GM10266 (cell line): ENCODE results near the gene ABHD8.
A peak's percentile ranks its signal among the peaks of the same experiment; 100 is the strongest.

Experiments
- DNase-seq: peaks from one replicate; pipeline ENCODE4 v3.0.0; 2012; ENCODE audit errors: extremely low spot score
- TF ChIP-seq, protein P1 (sequence below): IDR thresholded peaks from 2 replicates; pipeline ENCODE4 v1.5.1; 2012; ENCODE audit warnings: mild to moderate bottlenecking, low read depth; ENCODE audit not compliant: control insufficient read depth, insufficient read depth; ENCODE audit errors: missing control alignments

Gene ABHD8

DNA sequence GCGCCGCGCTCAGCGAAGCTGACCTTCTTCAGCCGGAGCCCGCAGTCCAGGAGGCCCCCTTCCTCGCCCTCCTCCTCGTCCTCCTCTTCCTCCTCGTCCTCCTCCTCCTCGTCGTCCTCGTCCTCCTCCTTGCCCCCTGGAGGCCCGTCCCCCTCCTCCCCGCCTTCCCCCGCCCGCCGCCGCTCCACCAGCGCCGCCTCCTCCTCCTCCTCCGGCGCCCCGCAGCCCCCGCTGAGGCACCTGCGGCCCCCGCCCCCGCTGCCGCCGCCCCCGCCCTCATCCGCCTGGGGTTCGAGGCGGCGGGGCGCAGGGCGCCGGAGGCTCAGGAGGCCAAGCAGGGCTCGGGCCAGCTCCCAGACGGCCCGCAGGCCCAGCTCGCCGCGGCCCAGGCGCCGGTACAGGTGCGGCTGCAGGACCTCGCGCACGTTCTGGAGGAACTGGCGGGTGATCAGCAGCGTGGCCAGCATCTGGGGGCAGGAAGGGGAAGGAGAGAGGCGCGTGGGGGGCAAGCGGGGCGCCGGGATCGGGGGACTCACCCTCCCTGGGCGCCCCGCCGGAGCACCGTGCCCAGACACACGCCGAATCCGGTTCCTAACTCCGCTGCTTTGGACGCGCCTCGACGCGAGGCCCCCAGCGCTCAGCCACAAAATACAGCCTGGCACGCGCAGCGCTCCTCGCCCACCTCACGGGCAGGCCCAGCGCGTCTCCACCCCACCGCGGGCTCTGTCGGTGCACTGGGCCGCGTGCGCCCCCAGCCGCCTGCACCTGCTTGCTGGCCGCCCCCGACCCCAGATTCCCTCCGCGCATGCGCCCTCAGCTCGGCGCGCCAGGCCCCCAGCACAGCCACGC is 25.5 kb upstream of the ABHD8 start:
- DNase-seq = peak; percentile 67
- TF ChIP-seq, protein P1, sequence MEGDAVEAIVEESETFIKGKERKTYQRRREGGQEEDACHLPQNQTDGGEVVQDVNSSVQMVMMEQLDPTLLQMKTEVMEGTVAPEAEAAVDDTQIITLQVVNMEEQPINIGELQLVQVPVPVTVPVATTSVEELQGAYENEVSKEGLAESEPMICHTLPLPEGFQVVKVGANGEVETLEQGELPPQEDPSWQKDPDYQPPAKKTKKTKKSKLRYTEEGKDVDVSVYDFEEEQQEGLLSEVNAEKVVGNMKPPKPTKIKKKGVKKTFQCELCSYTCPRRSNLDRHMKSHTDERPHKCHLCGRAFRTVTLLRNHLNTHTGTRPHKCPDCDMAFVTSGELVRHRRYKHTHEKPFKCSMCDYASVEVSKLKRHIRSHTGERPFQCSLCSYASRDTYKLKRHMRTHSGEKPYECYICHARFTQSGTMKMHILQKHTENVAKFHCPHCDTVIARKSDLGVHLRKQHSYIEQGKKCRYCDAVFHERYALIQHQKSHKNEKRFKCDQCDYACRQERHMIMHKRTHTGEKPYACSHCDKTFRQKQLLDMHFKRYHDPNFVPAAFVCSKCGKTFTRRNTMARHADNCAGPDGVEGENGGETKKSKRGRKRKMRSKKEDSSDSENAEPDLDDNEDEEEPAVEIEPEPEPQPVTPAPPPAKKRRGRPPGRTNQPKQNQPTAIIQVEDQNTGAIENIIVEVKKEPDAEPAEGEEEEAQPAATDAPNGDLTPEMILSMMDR = no peak

DNA sequence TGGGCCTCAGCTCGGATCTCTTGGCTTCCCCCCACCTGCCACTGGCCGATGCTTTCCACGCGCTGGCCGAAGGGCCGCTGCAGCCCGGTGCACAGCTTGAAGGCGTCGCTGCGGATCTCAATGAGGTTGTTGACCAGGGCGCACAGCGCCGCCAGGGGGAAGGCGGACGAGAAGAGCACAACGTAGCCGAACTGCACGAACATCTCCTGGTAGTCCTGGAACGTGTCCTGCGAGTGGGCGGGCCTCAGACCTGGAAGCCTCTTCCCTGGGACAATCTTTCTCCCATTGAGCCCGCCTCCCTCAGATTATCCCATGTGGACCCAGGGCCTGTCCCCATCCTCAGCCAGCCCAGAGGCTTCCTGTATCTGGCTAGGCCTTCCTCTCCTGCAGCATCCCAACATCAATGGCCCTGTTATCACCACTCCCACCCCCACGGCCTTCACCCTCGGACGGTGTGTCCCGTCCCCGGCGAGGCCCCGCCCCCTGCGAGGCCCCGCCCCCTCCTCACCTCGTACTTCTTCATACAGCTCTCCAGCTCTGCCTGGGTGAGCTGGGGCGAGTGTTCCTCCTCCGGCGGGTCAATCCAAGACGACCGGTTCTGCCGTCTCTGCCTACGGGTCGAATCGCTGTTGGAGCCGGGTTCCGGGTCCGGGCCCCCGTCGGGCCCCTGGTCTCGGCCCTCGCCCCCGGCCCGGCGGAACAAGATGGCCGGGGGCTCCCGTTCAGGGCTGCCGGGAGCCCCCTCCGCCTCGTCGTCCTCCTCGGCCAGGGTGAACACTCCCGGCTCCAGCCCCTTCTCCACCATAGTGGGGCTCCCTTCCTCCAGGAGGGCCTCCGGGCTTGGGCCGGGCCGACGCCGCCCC is 24.7 kb upstream of the ABHD8 start:
- peak; percentile 87 for DNase-seq
- TF ChIP-seq, protein P1 = no peak

DNA sequence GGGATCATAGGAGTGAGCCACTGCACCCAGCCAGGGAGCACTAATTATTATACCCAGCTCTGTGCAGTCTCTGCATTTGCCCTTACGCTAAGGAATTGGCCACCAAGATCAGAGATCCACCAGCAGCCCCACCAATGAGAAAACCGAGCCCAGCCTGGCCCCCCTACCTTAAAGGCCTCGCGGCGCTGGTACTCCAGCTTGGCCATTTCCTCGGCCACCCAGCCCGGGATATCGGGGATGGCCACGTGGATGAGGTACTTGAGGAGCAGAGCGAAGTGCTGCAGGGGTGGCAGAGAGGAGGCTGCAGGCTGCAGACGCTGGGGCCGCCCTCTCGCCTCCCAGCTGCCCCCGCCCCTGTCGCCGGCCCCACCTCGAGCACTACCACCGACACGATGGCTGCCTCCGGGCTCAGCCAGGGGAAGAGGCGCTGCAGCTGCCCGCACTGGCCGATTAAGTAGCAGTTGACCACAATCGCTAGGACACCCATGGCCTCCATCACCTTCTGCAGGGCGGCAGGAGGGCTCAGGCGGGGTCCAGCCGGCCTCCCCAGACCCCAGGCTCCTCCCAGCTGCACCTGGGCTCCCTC is 23.9 kb upstream of the ABHD8 start:
- TF ChIP-seq, protein P1 = no peak
- no peak for DNase-seq

DNA sequence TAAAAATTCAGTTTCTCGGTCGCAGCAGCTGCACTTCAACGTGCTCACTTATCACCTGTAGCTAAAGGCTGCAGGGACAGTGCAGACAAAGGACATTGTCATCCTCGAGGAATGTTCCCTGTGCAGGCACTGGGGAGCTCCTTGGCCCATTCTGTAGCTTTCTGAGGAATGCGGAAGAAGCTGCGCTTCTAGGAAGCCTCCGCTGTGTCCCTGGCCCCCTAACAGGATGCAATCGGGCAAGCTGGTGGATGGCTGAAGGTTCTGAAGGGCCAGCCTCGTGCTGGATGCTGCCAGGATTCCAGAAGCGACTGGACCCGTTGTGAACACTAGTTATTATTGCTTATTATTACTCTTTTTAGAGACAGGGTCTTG is 23.4 kb upstream of the ABHD8 start:
- TF ChIP-seq, protein P1 = no peak
- no peak for DNase-seq

DNA sequence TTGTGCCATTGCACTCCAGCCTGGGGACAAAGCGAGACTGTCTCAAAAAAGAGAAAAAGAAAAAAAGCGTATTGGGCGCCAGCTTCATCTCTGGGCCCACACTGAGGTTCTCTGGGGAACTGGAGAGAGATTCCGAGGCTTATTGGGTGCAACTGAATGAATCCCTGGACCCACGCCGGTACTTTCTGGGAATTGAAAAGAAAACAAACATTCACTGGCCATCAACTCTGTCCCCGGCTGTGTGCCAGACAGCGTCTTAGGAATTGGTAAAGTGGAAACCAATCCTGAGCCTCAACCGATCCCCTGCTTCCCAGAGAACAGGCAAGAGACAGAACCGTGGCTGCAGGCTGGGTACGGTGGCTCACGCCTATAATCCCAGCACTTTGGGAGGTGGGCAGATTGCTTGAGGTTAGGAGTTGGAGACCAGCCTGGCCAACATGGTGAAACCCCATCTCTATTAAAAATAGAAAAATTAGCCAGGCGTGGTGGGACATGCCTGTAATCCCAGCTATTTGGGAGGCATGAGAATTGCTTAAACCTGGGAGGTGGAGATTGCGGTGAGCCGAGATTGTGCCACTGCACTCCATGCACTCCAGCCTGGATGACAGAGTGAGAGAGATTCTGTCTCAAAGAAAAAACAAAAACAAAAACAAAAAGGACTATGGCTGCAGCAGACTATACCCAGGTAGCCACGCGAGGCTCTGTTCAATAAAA is 22.8 kb upstream of the ABHD8 start:
- DNase-seq = no peak
- TF ChIP-seq, protein P1 = no peak

DNA sequence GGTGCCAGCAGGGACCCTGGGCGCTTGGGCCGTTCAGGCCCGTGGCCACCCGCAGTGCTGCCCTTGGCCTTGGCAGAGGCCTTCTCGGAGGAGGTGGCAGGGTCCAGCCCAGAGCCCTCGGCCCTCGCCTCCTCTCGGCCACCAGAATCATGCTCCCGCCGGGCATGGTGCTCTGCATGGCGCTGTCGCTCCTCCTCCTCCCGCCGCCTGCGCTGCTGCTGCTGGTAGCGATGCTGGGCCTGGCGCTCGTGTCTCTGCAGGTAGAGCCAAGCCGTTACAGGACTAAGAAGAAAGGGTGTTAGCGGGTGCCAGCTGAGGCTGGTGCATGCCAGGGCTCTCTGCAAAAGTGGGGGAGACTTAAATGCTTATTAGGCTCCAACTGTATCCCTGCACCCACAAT is 21.9 kb upstream of the ABHD8 start:
- no peak for DNase-seq
- TF ChIP-seq, protein P1 = no peak
